ENCODE results near the gene C1QTNF2. TPM values are rescaled to one million over a fixed set of nuclear protein-coding genes. Genes with fewer than 3 reads are reported as not detected.

Gene C1QTNF2
- total and polyA plus RNA-seq, 2 of the 4 experiments (the other 2 are of a cell fraction), result 0.72 to 1.2 TPM

- BruUV-seq (replicated peaks), result no TSS peak
- TF ChIP-seq RAD21 (IDR thresholded peaks at IDR 0.05; ENCODE audit: low read length) (no peak), MAZ (IDR thresholded peaks at IDR 0.05; ENCODE audit: borderline replicate concordance, low read depth, low read length) (no peak), BHLHE40 (IDR thresholded peaks at IDR 0.05; ENCODE audit: low read depth, low read length) (no peak), NFE2L2 (IDR thresholded peaks at IDR 0.05; ENCODE audit: low read depth, low read length) (no peak), MXI1 (IDR thresholded peaks at IDR 0.05; ENCODE audit: borderline replicate concordance, low read depth, low read length) (no peak), RFX5 (IDR thresholded peaks at IDR 0.05; ENCODE audit: low read depth, low read length) (no peak), RCOR1 (IDR thresholded peaks at IDR 0.05; ENCODE audit: insufficient replicate concordance, low read length) (no peak), SMC3 (IDR thresholded peaks at IDR 0.05; ENCODE audit: low read depth, low read length) (no peak), POLR2A (IDR thresholded peaks at IDR 0.05; ENCODE audit: low read depth, low read length) (no peak), USF2 (IDR thresholded peaks at IDR 0.05; ENCODE audit: low read depth, low read length) (no peak), CEBPB (IDR thresholded peaks at IDR 0.05; ENCODE audit: low read depth, low read length) (no peak), CHD1 (IDR thresholded peaks at IDR 0.05; ENCODE audit: low read depth, low read length) (no peak), MAFK (IDR thresholded peaks at IDR 0.05; ENCODE audit: low read depth, low read length) (no peak)
- TF ChIP-seq, protein P1, sequence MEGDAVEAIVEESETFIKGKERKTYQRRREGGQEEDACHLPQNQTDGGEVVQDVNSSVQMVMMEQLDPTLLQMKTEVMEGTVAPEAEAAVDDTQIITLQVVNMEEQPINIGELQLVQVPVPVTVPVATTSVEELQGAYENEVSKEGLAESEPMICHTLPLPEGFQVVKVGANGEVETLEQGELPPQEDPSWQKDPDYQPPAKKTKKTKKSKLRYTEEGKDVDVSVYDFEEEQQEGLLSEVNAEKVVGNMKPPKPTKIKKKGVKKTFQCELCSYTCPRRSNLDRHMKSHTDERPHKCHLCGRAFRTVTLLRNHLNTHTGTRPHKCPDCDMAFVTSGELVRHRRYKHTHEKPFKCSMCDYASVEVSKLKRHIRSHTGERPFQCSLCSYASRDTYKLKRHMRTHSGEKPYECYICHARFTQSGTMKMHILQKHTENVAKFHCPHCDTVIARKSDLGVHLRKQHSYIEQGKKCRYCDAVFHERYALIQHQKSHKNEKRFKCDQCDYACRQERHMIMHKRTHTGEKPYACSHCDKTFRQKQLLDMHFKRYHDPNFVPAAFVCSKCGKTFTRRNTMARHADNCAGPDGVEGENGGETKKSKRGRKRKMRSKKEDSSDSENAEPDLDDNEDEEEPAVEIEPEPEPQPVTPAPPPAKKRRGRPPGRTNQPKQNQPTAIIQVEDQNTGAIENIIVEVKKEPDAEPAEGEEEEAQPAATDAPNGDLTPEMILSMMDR (conservative IDR thresholded peaks at IDR 0.05; ENCODE audit: low read depth, low read length), result no peak
- TF ChIP-seq, protein P2, sequence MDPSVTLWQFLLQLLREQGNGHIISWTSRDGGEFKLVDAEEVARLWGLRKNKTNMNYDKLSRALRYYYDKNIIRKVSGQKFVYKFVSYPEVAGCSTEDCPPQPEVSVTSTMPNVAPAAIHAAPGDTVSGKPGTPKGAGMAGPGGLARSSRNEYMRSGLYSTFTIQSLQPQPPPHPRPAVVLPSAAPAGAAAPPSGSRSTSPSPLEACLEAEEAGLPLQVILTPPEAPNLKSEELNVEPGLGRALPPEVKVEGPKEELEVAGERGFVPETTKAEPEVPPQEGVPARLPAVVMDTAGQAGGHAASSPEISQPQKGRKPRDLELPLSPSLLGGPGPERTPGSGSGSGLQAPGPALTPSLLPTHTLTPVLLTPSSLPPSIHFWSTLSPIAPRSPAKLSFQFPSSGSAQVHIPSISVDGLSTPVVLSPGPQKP (IDR thresholded peaks at IDR 0.05; ENCODE audit: borderline replicate concordance, low read depth, low read length), result no peak
These were observed 13.7 kb downstream of the C1QTNF2 start for GRCh38 chr5:160356550-160357347.

More at GRCh38 chr5:160356550-160357347, 13.7 kb downstream of the C1QTNF2 start:
- H3K36me3 ChIP-seq (ENCODE audit: control insufficient read depth, insufficient read depth, low read length), result no peaks in the 10 kb centered on the region
- intact Hi-C loops (cut with micrococcal nuclease) (no loop called here), dilution Hi-C loops (cut with HindIII; ENCODE audit: low sequenced_read_pairs, unreplicated experiment) (loop anchor here (25.0 kb wide), 1 partner anchor 344 kb away; the partner anchor contains the start of gene TTC1), in situ Hi-C loops (cut with MboI; ENCODE audit: low sequenced_read_pairs) (no loop called here)
- no peak overlapping the region for H3K14ac ChIP-seq (replicated peaks; ENCODE audit: low read depth, low read length)
- H3K18ac ChIP-seq (ENCODE audit: low read depth, low read length), result no peak overlapping the region
- H3K27ac ChIP-seq (ENCODE audit: insufficient read depth, low read length), result no peak overlapping the region
- H3K23ac ChIP-seq (ENCODE audit: low read depth, low read length), result no peak overlapping the region; the same call in 1 of the 2 replicates
- no peaks in the 10 kb centered on the region for H3K9me3 ChIP-seq (ENCODE audit: control insufficient read depth, insufficient read depth, low read length)
- H3K4ac ChIP-seq (ENCODE audit: low read depth, low read length), result no peak overlapping the region
- H3K56ac ChIP-seq (ENCODE audit: extremely low read depth, insufficient read depth, low read length), result no peak overlapping the region
- DNase-seq (no peak), ATAC-seq (ENCODE audit: low read depth) (no peak)
- no peak overlapping the region for H2AK5ac ChIP-seq (ENCODE audit: low read depth, low read length)
- H4K20me1 ChIP-seq (ENCODE audit: insufficient read depth, low read length), result no peaks in the 10 kb centered on the region
- CTCF ChIA-PET, result interaction anchor here (1.6 kb wide), 1 partner anchor 9 kb away, joined by 6 read pairs; no protein-coding TSS in a partner anchor
- H2BK15ac ChIP-seq (ENCODE audit: low read depth, low read length), result no peak overlapping the region
- no peak overlapping the region for H2AK9ac ChIP-seq (replicated peaks; ENCODE audit: low read depth, low read length, poor library complexity)
- H3K4me2 ChIP-seq (ENCODE audit: low read depth, low read length), result no peak overlapping the region
- no peak overlapping the region for H4K91ac ChIP-seq (ENCODE audit: insufficient read depth, low read depth, low read length)
- POLR2A ChIA-PET (ENCODE audit: unreplicated experiment), result no interaction called here
- no peaks in the 10 kb centered on the region; the same call in 1 of the 2 replicates for H3K9me1 ChIP-seq (ENCODE audit: insufficient read depth, low read length)
- H3K79me1 ChIP-seq (ENCODE audit: low read depth in 1 of 2, low read length in 2 of 2), result no peaks in the 10 kb centered on the region
- no peaks in the 10 kb centered on the region; the same call in 1 of the 2 replicates for H3K4me1 ChIP-seq (ENCODE audit: control insufficient read depth, insufficient read depth, low read length)
- no peak overlapping the region for H2BK120ac ChIP-seq (ENCODE audit: low read depth, low read length)
- no peak overlapping the region for H4K5ac ChIP-seq (ENCODE audit: low read depth, low read length)
- no peak overlapping the region for H2BK5ac ChIP-seq (ENCODE audit: low read depth, low read length, poor library complexity, severe bottlenecking)
- H3K4me3 ChIP-seq (ENCODE audit: insufficient read depth, low read depth, low read length), result no peak overlapping the region
- no peak overlapping the region for H2AFZ ChIP-seq (replicated peaks; ENCODE audit: low read length, poor library complexity)
- no peak overlapping the region for H4K8ac ChIP-seq (ENCODE audit: low read depth in 2 of 2, low read length in 2 of 2)
- no peak overlapping the region for H2BK20ac ChIP-seq (ENCODE audit: low read depth, low read length)
- no peak overlapping the region for H3K9ac ChIP-seq (ENCODE audit: low read depth, low read length)
- no peaks in the 10 kb centered on the region for H3K27me3 ChIP-seq (ENCODE audit: control insufficient read depth, insufficient read depth, low read length)
- WGBS, 2 experiments (ENCODE audit: extremely low coverage in 2 of 2, insufficient read length in 1 of 2), result no CpG with 5 or more reads among the region's 7 CpGs
